ENCODE results near the gene PRSS57.
"Not testable (repeated sequence)": the region's sequence is repeated elsewhere in the genome, so short reads cannot be mapped to it uniquely, and the experiment has no call there.

PRSS57 gene

GRCh38 chr19:734716-735115, 39.5 kb upstream of the PRSS57 start:
- H3K9me3 ChIP-seq (ENCODE audit: control insufficient read depth, low read length), result no peaks in the 10 kb centered on the region
- no peak overlapping the region for H3K4me3 ChIP-seq (ENCODE audit: low read depth, low read length)
- no peak overlapping the region for H3K9ac ChIP-seq
- no peak overlapping the region for H3K4me2 ChIP-seq (ENCODE audit: low read length)
- H2AFZ ChIP-seq, result no peak overlapping the region
- no peak overlapping the region for H3K27ac ChIP-seq
- H3K36me3 ChIP-seq (ENCODE audit: control insufficient read depth, insufficient read depth, low read length), result no peaks in the 10 kb centered on the region
- TF ChIP-seq CTCF (IDR thresholded peaks at IDR 0.05), result no peak
- no peaks in the 10 kb centered on the region for H3K79me2 ChIP-seq
- no peaks in the 10 kb centered on the region for H3K27me3 ChIP-seq (ENCODE audit: control insufficient read depth, insufficient read depth, low read length)
- H3K4me1 ChIP-seq, result no peaks in the 10 kb centered on the region

- no peaks in the 10 kb centered on the region for H3K79me2 ChIP-seq
- no peaks in the 10 kb centered on the region for H3K4me1 ChIP-seq
- H3K9me3 ChIP-seq (ENCODE audit: control insufficient read depth, low read length), result no peaks in the 10 kb centered on the region
- no peak overlapping the region for H3K27ac ChIP-seq
- no peak for TF ChIP-seq CTCF (IDR thresholded peaks at IDR 0.05)
- H2AFZ ChIP-seq, result no peak overlapping the region
- no peak overlapping the region for H3K4me3 ChIP-seq (ENCODE audit: low read depth, low read length)
- H3K4me2 ChIP-seq (ENCODE audit: low read length), result no peak overlapping the region
- H3K36me3 ChIP-seq (ENCODE audit: control insufficient read depth, insufficient read depth, low read length), result no peaks in the 10 kb centered on the region
- no peak overlapping the region for H3K9ac ChIP-seq
- no peaks in the 10 kb centered on the region for H3K27me3 ChIP-seq (ENCODE audit: control insufficient read depth, insufficient read depth, low read length)
Observed at GRCh38 chr19:732148-733069, 37.2 kb upstream of the PRSS57 start.

- H3K79me2 ChIP-seq, result no peaks in the 10 kb centered on the region
- H3K36me3 ChIP-seq (ENCODE audit: control insufficient read depth, insufficient read depth, low read length), result no peaks in the 10 kb centered on the region
- H3K27ac ChIP-seq, result no peak overlapping the region
- no peak for TF ChIP-seq CTCF (IDR thresholded peaks at IDR 0.05)
- H3K9ac ChIP-seq, result no peak overlapping the region
- no peaks in the 10 kb centered on the region for H3K4me1 ChIP-seq
- no peak overlapping the region for H3K4me2 ChIP-seq (ENCODE audit: low read length)
- H3K27me3 ChIP-seq (ENCODE audit: control insufficient read depth, insufficient read depth, low read length), result no peaks in the 10 kb centered on the region
- H3K4me3 ChIP-seq (ENCODE audit: low read depth, low read length), result no peak overlapping the region
- no peak overlapping the region for H2AFZ ChIP-seq
- H3K9me3 ChIP-seq (ENCODE audit: control insufficient read depth, low read length), result no peaks in the 10 kb centered on the region
Observed at GRCh38 chr19:731000-731399, 35.7 kb upstream of the PRSS57 start.

- Histone ChIP-seq H3K79me2 (no peaks in the 10 kb centered on the region), H3K4me2 (ENCODE audit: low read length) (no peak overlapping the region), H2AFZ (no peak overlapping the region), H3K27ac (no peak overlapping the region), H3K4me1 (no peaks in the 10 kb centered on the region), H3K27me3 (ENCODE audit: control insufficient read depth, insufficient read depth, low read length) (no peaks in the 10 kb centered on the region), H3K36me3 (ENCODE audit: control insufficient read depth, insufficient read depth, low read length) (no peaks in the 10 kb centered on the region), H3K4me3 (ENCODE audit: low read depth, low read length) (no peak overlapping the region), H3K9ac (no peak overlapping the region), H3K9me3 (ENCODE audit: control insufficient read depth, low read length) (no peaks in the 10 kb centered on the region)
- TF ChIP-seq CTCF (IDR thresholded peaks at IDR 0.05), result no peak
Observed at GRCh38 chr19:729965-730668, 34.9 kb upstream of the PRSS57 start.

- not testable (repeated sequence) for H3K27me3 ChIP-seq (ENCODE audit: control insufficient read depth, insufficient read depth, low read length); H3K79me2 ChIP-seq; H3K4me1 ChIP-seq; H3K36me3 ChIP-seq (ENCODE audit: control insufficient read depth, insufficient read depth, low read length); H3K4me3 ChIP-seq (ENCODE audit: low read depth, low read length); H3K9me3 ChIP-seq (ENCODE audit: control insufficient read depth, low read length); H3K4me2 ChIP-seq (ENCODE audit: low read length); H2AFZ ChIP-seq; H3K27ac ChIP-seq; H3K9ac ChIP-seq
Observed at GRCh38 chr19:729564-729963, 34.3 kb upstream of the PRSS57 start.
